ENCODE measurements around the gene DENND1A. TPM values are rescaled to one million over a fixed set of nuclear protein-coding genes. Genes with fewer than 3 reads are reported as not detected.

DENND1A gene
- total RNA-seq, 1 donor from 2014 or later = 26.1 TPM

GRCh38 chr9:123589361-123590239, 340.3 kb downstream of the DENND1A start:
- no peak for DNase-seq (ENCODE audit: low spot score)
- no peak for ATAC-seq
- intact Hi-C loops (cut with DNase I) = no loop called here

GRCh38 chr9:123586275-123586674, 343.7 kb downstream of the DENND1A start:
- intact Hi-C loops (cut with DNase I) = no loop called here
- ATAC-seq = no peak
- no peak for DNase-seq (ENCODE audit: low spot score)

- no peak for DNase-seq (ENCODE audit: low spot score)
- intact Hi-C loops (cut with DNase I) = no loop called here
- no peak for ATAC-seq
These were observed 345.4 kb downstream of the DENND1A start for GRCh38 chr9:123584202-123585176.

DNA sequence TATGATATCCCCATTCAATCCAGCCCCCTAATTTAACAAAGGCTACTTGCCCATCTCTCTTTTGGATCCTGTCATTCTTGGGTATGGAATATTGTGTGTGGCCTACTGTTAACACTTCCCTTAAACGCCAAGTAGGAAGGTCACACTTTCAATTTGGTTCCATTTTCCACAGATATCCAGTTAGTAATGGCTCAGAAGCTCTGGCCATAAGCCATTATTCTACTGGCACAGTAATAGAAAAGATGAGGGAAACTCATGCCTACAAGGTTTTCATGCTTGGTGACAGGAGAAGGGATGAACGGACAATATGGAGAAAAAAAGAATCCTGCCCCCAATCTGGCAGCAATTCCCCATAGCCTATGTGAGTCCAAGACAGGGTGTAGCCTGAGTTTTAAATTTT, 346.3 kb downstream of the DENND1A start:
- ATAC-seq (no peak), DNase-seq (ENCODE audit: low spot score) (no peak)
- intact Hi-C loops (cut with DNase I) = no loop called here

DNA sequence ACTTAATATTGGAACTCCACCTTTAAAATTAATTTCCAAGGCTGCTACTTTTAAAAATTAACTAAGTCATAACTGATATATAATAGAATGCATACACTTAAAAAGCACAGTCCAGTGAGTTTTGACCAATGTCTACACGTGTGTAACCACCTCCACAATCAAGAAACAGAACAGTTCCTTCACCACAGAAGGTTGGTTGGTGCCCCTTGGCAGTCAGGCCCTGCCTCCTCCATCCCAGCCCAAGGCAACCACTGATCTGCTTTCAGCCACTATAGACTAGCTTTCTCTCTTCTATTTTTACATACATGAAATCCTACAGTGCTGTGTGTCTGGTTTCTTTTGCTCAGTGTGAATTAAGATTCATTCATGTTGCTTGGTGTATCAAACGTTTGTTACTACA, 358.7 kb downstream of the DENND1A start:
- intact Hi-C loops (cut with DNase I) = no loop called here

DNA sequence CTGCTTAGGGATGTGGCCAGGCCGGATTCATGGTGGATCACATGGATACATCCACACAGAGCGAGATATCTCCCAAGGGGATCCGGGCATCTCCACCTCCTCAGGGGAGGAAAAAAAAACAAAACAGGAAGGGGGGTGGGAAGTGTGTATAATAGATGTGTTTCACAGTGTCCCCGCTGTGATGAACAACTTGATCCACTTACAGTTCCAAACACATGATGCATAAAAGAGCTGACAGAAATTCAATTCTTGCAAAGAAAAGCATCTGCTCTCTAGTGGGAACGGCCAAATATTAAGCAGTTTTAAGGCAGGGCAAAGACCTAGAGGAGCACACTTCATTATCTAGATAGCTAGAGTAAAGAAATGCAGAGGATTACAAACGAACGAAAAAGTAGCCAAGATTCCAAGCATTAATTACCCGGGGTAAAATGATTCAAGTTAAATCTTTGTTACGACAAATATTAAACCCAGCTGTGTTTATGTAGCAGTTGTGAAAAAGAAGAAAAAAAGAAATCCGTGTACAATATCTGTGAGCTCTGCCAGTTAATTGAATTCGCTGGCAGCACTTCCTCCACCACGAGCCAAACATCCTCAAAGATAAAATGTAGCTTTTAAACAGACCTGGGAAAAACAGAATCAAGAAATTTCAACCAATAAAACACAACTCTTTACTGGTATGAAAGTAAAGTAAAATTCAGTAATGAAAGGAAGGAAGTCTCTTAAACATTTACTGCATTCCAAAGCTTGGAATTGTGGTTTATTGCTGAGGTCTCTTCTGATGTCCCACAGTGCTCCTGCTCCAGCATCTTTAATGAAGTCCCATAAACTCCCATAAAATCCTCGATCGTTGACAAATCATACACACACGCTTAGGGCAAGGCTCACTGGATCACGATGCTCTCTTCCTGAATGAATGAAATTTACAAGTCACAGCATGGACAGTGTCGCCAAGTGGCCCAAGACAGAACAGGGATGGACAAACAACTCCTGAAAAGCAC, 360.9 kb downstream of the DENND1A start:
- intact Hi-C loops (cut with DNase I) = no loop called here
- peak; percentile 89 for ATAC-seq

More for the DNA sequence above, 358.7 kb downstream of the DENND1A start:
- DNase-seq (ENCODE audit: low spot score) (no peak), ATAC-seq (no peak)

DNA sequence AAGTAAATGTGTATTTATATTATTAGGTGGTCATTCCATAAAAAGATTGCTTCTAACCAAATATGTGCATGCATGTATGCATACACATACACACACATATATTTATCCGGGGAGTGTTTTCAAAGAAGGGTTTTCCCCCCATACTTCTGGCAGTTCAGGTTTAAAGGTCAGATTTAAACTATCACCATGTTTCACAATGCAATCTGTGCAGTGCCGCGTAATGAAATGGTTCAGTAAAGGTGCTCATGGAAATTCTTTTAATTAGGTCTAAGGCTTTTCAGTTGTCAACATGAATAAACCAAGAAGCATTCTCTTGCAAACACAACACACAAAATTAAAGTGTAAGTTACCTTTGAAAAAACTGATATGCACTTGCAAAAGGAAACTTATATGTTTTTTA, 362.9 kb downstream of the DENND1A start:
- DNase-seq (ENCODE audit: low spot score) (no peak), ATAC-seq (no peak)
- intact Hi-C loops (cut with DNase I) = no loop called here

More for the DNA sequence above, 360.9 kb downstream of the DENND1A start:
- no peak for DNase-seq (ENCODE audit: low spot score)

DNA sequence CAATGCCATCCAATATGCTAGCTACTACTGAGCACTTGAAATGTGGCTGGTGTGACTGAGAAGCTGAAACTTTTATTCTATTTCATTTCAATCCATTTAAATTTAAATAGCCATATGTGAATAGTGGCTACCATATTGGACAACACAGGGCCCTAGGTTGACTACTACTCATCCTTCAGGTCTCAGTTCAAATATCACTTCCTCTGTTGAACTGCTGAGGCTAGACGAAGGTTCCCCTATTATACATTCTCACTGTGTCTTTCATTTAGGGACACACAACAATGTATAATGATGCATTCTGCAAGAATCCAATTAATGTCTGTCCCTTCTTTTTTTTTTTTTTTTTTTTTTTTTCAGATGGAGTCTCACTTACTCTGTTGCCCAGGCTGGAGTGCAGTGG, 365.3 kb downstream of the DENND1A start:
- ATAC-seq (no peak), DNase-seq (ENCODE audit: low spot score) (no peak)
- intact Hi-C loops (cut with DNase I) = no loop called here

GRCh38 chr9:123562844-123563346, 367.0 kb downstream of the DENND1A start:
- no peak for DNase-seq (ENCODE audit: low spot score)
- intact Hi-C loops (cut with DNase I) = no loop called here
- ATAC-seq = no peak

GRCh38 chr9:123561046-123561445, 368.9 kb downstream of the DENND1A start:
- intact Hi-C loops (cut with DNase I) = no loop called here
- DNase-seq (ENCODE audit: low spot score) = no peak
- no peak for ATAC-seq

DNA sequence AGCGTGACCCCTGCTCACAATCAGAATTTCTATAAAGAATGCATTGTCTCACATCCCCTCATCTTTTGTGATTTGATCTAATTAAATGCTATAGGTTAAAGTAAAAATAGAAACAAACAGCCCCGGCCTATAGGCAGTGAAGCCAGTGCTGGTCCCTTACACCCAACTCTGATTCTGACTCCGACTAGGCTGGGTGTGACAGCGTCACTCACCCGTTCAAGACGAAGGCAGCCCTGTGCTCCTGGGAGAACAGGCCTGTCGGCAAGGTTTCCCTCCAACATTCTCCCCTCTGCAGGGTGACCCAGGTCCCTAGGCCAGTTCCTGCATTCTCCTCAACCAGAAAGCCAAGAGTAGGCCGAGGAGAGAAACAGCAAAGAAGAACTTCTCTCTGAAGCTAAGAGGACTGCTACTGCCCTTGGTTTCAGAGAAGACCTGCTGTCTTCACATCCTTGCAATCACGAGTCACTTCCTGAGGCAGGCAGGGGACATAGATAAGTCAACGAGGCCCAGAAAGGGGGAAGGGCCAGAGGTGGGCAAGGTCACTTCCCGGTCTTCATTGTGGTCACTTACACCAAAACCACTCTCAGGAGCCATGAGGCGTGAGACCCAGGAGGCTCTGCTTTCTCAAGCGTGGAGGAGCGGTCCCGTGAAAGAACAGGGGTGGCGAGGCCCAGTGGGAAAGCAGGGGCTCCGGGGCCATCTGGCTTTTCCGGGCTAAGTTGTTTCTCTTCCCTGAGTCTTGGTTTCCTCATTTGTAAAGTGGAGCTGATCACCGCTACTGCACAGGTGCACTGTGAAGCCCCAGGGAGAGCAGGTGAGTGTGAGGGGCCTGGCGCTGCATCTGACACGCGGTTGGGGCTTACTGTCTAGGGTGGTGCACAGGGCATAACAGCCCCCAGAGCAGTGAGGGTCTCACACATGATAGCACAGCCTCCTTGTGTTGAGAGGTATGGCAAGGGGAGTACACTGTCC, 373.2 kb downstream of the DENND1A start:
- intact Hi-C loops (cut with DNase I) = no loop called here
- DNase-seq (ENCODE audit: low spot score) (no peak), ATAC-seq (no peak)

DNA sequence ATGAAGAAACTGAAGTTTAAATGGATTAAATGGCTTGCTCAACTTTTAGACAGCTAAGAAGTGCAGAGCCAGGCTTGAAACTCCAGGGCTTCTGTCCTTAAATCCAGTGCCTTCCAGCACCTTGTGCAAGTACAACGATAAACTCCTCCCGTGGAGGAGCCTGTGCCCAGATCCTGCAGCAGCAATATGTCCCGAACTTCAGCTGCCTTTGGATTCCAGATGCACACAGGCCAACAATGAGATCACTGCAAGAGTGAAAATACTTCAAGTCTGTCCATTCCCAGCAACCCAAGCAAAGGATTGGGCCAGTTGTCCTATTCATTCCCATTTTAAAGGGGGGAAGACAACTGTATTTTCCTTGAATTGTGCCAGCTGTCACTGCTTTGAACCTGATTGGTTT, 374.3 kb downstream of the DENND1A start:
- DNase-seq (ENCODE audit: low spot score) = no peak
- no peak for ATAC-seq

DNA sequence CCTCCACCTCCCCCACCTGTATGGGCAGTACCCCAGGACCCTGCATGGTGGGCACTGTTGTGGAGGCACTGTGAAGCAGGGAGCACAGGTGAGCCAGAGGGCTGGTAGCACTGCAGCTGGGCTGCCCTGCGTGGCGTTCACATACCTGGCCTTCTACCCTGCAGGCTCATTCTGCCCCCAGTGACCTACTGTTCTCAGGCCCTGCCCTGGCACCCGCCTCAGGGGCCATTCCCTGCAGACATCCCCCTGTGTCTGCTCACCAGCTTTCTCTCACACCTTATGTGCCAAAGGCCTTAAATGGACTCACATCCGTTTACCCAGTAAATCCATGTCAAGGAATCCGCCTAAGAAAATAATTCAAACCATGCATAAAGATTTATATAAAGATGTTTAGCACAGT, 377.4 kb downstream of the DENND1A start:
- no peak for DNase-seq (ENCODE audit: low spot score)
- no peak for ATAC-seq
- intact Hi-C loops (cut with DNase I) = no loop called here

More for the DNA sequence above, 374.3 kb downstream of the DENND1A start:
- intact Hi-C loops (cut with DNase I) = no loop called here

GRCh38 chr9:123551734-123552133, 378.2 kb downstream of the DENND1A start:
- intact Hi-C loops (cut with DNase I) = no loop called here
- ATAC-seq = no peak
- DNase-seq (ENCODE audit: low spot score) = no peak

- intact Hi-C loops (cut with DNase I) = no loop called here
- no peak for ATAC-seq
- no peak for DNase-seq (ENCODE audit: low spot score)
These were observed 379.1 kb downstream of the DENND1A start for GRCh38 chr9:123550797-123551196.

DNA sequence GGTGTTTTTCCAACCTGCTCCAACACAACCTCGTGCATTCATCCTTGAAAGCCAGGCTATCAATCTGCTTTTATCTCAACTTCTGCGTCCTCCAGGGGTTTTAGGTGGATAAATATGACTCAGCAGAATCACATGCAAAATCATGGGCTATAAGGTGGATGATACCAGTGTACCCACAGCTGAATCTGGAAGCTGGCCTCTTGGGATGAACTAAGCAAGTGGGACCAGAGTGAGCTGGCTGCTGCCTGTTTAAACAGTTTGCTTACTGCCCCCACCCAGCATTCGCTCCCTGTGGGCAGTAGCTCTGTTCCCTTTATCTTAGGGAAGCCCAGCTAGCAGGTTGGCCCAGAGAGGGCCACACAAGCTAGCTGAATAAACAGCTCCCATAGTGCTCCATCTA, 379.9 kb downstream of the DENND1A start:
- no peak for ATAC-seq
- DNase-seq (ENCODE audit: low spot score) = no peak
- intact Hi-C loops (cut with DNase I) = no loop called here

- intact Hi-C loops (cut with DNase I) = no loop called here
- ATAC-seq = no peak
- DNase-seq (ENCODE audit: low spot score) = no peak
These were observed 381.0 kb downstream of the DENND1A start for GRCh38 chr9:123548741-123549545.
